ENCODE results near the gene SLC12A2.
A peak's percentile ranks its signal among the peaks of the same experiment; 100 is the strongest.

The SLC12A2 gene

DNA sequence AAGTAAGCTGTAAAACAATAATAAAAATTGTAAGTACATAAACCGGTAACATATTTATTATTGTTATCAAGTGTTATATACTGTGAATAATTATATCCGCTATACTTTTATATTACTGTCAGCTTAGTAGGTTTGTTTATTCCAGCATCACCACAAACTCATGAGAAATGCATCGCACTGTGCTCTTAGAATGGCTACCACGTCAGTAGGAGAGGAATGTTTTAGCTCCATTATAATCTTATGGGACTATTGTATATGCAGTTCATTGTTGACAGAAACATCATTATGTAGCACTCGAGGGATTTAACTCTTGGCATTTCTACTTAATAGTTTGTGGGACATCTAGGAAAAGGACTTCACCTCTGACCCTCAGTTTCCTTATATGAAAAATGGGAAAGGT is 16.4 kb downstream of the SLC12A2 start:
- Histone ChIP-seq H2BK15ac (replicated peaks; ENCODE audit: low read depth) (no peak overlapping the region), H3K56ac (ENCODE audit: low read length) (no peak overlapping the region), H3K4me2 (ENCODE audit: low read length) (no peak overlapping the region), H2BK5ac (ENCODE audit: low read length) (no peak overlapping the region), H3K36me3 (ENCODE audit: control insufficient read depth, insufficient read depth, low read length) (no peaks in the 10 kb centered on the region), H3K9ac (ENCODE audit: low read length) (no peak overlapping the region), H3K4me1 (ENCODE audit: control insufficient read depth, low read depth, low read length) (no peaks in the 10 kb centered on the region), H3K79me2 (ENCODE audit: control insufficient read depth, insufficient read depth, low read length) (no peaks in the 10 kb centered on the region), H4K8ac (ENCODE audit: low read depth, low read length) (no peak overlapping the region), H3K27me3 (ENCODE audit: insufficient read depth, low read length, poor library complexity) (no peaks in the 10 kb centered on the region), H2AK5ac (ENCODE audit: low read length) (no peak overlapping the region), H3K27ac (ENCODE audit: low read depth, low read length) (no peak overlapping the region), H3K23ac (ENCODE audit: low read length) (no peak overlapping the region), H2BK120ac (ENCODE audit: low read depth, low read length) (no peak overlapping the region), H3K4me3 (ENCODE audit: low read length) (no peak overlapping the region), H3K18ac (ENCODE audit: low read length) (no peak overlapping the region), H3K79me1 (ENCODE audit: low read length) (no peaks in the 10 kb centered on the region), H4K5ac (ENCODE audit: low read length) (no peak overlapping the region), H3K4ac (ENCODE audit: low read depth, low read length) (no peak overlapping the region)
- WGBS (ENCODE audit: extremely low coverage, insufficient coverage, low lambda C conversion rate) = no CpG with 5 or more reads among the region's 5 CpGs
- DNase-seq = no peak

DNA sequence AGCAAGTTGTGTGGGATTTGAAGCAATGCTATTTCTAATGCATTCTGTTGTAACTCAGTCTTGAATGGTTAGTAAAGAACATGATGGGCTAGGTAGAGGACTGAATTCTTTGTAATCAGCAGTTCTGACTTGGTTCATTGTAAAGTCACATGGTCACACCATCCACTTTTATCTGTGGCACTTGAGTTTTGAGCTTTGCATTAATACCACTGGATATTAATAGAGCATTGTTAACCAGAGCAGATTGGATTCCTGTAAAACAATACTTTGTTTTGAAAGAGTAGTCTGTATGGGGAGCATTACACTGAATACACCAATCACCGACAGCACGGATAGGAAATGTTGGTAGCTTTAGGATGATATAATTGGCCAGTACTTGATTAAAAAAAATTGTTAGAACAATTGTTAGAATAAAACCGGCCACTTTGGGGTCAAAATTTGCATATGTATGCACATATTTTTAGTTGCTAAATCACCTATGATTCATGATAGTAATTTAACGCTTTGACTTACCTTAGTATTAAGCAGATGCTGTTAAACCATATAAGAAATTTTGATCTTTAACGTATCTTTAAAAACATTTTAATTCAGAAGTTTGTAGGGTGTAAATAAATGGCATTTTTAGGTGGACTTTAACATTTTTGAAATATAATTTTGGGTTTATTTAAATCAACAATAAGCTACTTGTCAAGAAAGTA is 17.4 kb downstream of the SLC12A2 start:
- Histone ChIP-seq H3K4ac (ENCODE audit: low read depth, low read length) (no peak overlapping the region), H2BK5ac (ENCODE audit: low read length) (no peak overlapping the region), H3K18ac (ENCODE audit: low read length) (no peak overlapping the region), H3K79me1 (ENCODE audit: low read length) (no peaks in the 10 kb centered on the region), H4K8ac (ENCODE audit: low read depth, low read length) (no peak overlapping the region), H3K4me2 (ENCODE audit: low read length) (no peak overlapping the region), H3K79me2 (ENCODE audit: control insufficient read depth, insufficient read depth, low read length) (no peaks in the 10 kb centered on the region), H2AK5ac (ENCODE audit: low read length) (no peak overlapping the region), H3K27ac (ENCODE audit: low read depth, low read length) (no peak overlapping the region), H3K27me3 (ENCODE audit: insufficient read depth, low read length, poor library complexity) (no peaks in the 10 kb centered on the region), H4K5ac (ENCODE audit: low read length) (no peak overlapping the region), H3K56ac (ENCODE audit: low read length) (no peak overlapping the region), H2BK120ac (ENCODE audit: low read depth, low read length) (no peak overlapping the region), H3K4me3 (ENCODE audit: low read length) (no peak overlapping the region), H3K4me1 (ENCODE audit: control insufficient read depth, low read depth, low read length) (no peaks in the 10 kb centered on the region), H3K36me3 (ENCODE audit: control insufficient read depth, insufficient read depth, low read length) (no peaks in the 10 kb centered on the region), H3K23ac (ENCODE audit: low read length) (no peak overlapping the region), H2BK15ac (replicated peaks; ENCODE audit: low read depth) (no peak overlapping the region), H3K9ac (ENCODE audit: low read length) (no peak overlapping the region)
- DNase-seq = no peak
- WGBS (ENCODE audit: extremely low coverage, insufficient coverage, low lambda C conversion rate) = no CpG with 5 or more reads among the region's 5 CpGs

DNA sequence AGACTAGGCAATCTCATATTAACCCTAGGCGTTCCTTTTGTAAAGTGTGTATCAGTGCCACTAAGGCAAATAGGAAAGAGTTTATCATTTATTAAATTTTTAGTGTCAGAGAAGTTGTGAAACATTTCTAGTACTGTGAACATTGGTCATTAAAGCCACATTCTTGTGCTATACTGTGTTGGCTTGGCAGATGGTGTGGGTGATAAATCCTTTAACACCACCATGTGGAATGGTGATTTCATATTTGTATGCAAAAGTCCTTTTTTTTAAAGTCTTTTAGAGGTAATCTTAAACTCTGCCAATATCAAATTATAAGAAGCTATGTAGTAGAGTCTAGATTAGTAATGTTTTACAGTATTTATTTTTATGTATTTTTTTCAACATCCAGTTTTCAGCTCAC is 18.1 kb downstream of the SLC12A2 start:
- peak; percentile 29 for DNase-seq
- Histone ChIP-seq H3K4me2 (ENCODE audit: low read length) (no peak overlapping the region), H2BK15ac (replicated peaks; ENCODE audit: low read depth) (no peak overlapping the region), H2AK5ac (ENCODE audit: low read length) (no peak overlapping the region), H3K4ac (ENCODE audit: low read depth, low read length) (no peak overlapping the region), H3K79me2 (ENCODE audit: control insufficient read depth, insufficient read depth, low read length) (no peaks in the 10 kb centered on the region), H3K4me1 (ENCODE audit: control insufficient read depth, low read depth, low read length) (no peaks in the 10 kb centered on the region), H3K23ac (ENCODE audit: low read length) (no peak overlapping the region), H2BK5ac (ENCODE audit: low read length) (no peak overlapping the region), H3K36me3 (ENCODE audit: control insufficient read depth, insufficient read depth, low read length) (no peaks in the 10 kb centered on the region), H3K56ac (ENCODE audit: low read length) (no peak overlapping the region), H3K9ac (ENCODE audit: low read length) (no peak overlapping the region), H4K8ac (ENCODE audit: low read depth, low read length) (no peak overlapping the region), H3K4me3 (ENCODE audit: low read length) (no peak overlapping the region), H3K79me1 (ENCODE audit: low read length) (no peaks in the 10 kb centered on the region), H3K27me3 (ENCODE audit: insufficient read depth, low read length, poor library complexity) (no peaks in the 10 kb centered on the region), H3K18ac (ENCODE audit: low read length) (no peak overlapping the region), H3K27ac (ENCODE audit: low read depth, low read length) (no peak overlapping the region), H2BK120ac (ENCODE audit: low read depth, low read length) (no peak overlapping the region), H4K5ac (ENCODE audit: low read length) (no peak overlapping the region)
- WGBS (ENCODE audit: extremely low coverage, insufficient coverage, low lambda C conversion rate) = no CpG with 5 or more reads among the region's 1 CpG

- no peaks in the 10 kb centered on the region for H3K79me2 ChIP-seq (ENCODE audit: control insufficient read depth, insufficient read depth, low read length)
- H3K9ac ChIP-seq (ENCODE audit: low read length) = no peak overlapping the region
- H2BK15ac ChIP-seq (replicated peaks; ENCODE audit: low read depth) = no peak overlapping the region
- H3K23ac ChIP-seq (ENCODE audit: low read length) = no peak overlapping the region
- no peak overlapping the region for H3K4ac ChIP-seq (ENCODE audit: low read depth, low read length)
- no peak overlapping the region for H2BK5ac ChIP-seq (ENCODE audit: low read length)
- H3K56ac ChIP-seq (ENCODE audit: low read length) = no peak overlapping the region
- no peak overlapping the region for H3K27ac ChIP-seq (ENCODE audit: low read depth, low read length)
- H3K4me3 ChIP-seq (ENCODE audit: low read length) = no peak overlapping the region
- no peak for DNase-seq
- H3K4me2 ChIP-seq (ENCODE audit: low read length) = no peak overlapping the region
- no CpG with 5 or more reads among the region's 7 CpGs for WGBS (ENCODE audit: extremely low coverage, insufficient coverage, low lambda C conversion rate)
- no peak overlapping the region for H3K18ac ChIP-seq (ENCODE audit: low read length)
- no peaks in the 10 kb centered on the region for H3K4me1 ChIP-seq (ENCODE audit: control insufficient read depth, low read depth, low read length)
- H4K8ac ChIP-seq (ENCODE audit: low read depth, low read length) = no peak overlapping the region
- no peak overlapping the region for H2BK120ac ChIP-seq (ENCODE audit: low read depth, low read length)
- no peaks in the 10 kb centered on the region for H3K36me3 ChIP-seq (ENCODE audit: control insufficient read depth, insufficient read depth, low read length)
- H3K27me3 ChIP-seq (ENCODE audit: insufficient read depth, low read length, poor library complexity) = no peaks in the 10 kb centered on the region
- no peak overlapping the region for H4K5ac ChIP-seq (ENCODE audit: low read length)
- H2AK5ac ChIP-seq (ENCODE audit: low read length) = no peak overlapping the region
- no peaks in the 10 kb centered on the region for H3K79me1 ChIP-seq (ENCODE audit: low read length)
Observed at GRCh38 chr5:128105203-128105602, 21.6 kb downstream of the SLC12A2 start.

GRCh38 chr5:128109138-128109537 is 25.6 kb downstream of the SLC12A2 start:
- no peak for DNase-seq
- Histone ChIP-seq H2BK5ac (ENCODE audit: low read length) (no peak overlapping the region), H4K5ac (ENCODE audit: low read length) (no peak overlapping the region), H3K79me2 (ENCODE audit: control insufficient read depth, insufficient read depth, low read length) (no peaks in the 10 kb centered on the region), H3K18ac (ENCODE audit: low read length) (no peak overlapping the region), H3K4ac (ENCODE audit: low read depth, low read length) (no peak overlapping the region), H3K27me3 (ENCODE audit: insufficient read depth, low read length, poor library complexity) (no peaks in the 10 kb centered on the region), H3K9ac (ENCODE audit: low read length) (no peak overlapping the region), H2BK120ac (ENCODE audit: low read depth, low read length) (no peak overlapping the region), H3K36me3 (ENCODE audit: control insufficient read depth, insufficient read depth, low read length) (no peaks in the 10 kb centered on the region), H3K27ac (ENCODE audit: low read depth, low read length) (no peak overlapping the region), H2BK15ac (replicated peaks; ENCODE audit: low read depth) (no peak overlapping the region), H4K8ac (ENCODE audit: low read depth, low read length) (no peak overlapping the region), H3K56ac (ENCODE audit: low read length) (no peak overlapping the region), H2AK5ac (ENCODE audit: low read length) (no peak overlapping the region), H3K4me1 (ENCODE audit: control insufficient read depth, low read depth, low read length) (no peaks in the 10 kb centered on the region), H3K23ac (ENCODE audit: low read length) (no peak overlapping the region), H3K4me2 (ENCODE audit: low read length) (no peak overlapping the region), H3K4me3 (ENCODE audit: low read length) (no peak overlapping the region), H3K79me1 (ENCODE audit: low read length) (no peaks in the 10 kb centered on the region)
- no CpG with 5 or more reads among the region's 14 CpGs for WGBS (ENCODE audit: extremely low coverage, insufficient coverage, low lambda C conversion rate)

GRCh38 chr5:128109766-128110165 is 26.2 kb downstream of the SLC12A2 start:
- no peak overlapping the region for H3K4me3 ChIP-seq (ENCODE audit: low read length)
- no peak overlapping the region for H3K4ac ChIP-seq (ENCODE audit: low read depth, low read length)
- WGBS (ENCODE audit: extremely low coverage, insufficient coverage, low lambda C conversion rate) = no CpG with 5 or more reads among the region's 1 CpG

More at GRCh38 chr5:128109766-128110165, 26.2 kb downstream of the SLC12A2 start:
- H3K4me2 ChIP-seq (ENCODE audit: low read length) = no peak overlapping the region
- no peak overlapping the region for H2AK5ac ChIP-seq (ENCODE audit: low read length)
- H3K56ac ChIP-seq (ENCODE audit: low read length) = no peak overlapping the region
- no peak overlapping the region for H2BK5ac ChIP-seq (ENCODE audit: low read length)
- no peak overlapping the region for H4K5ac ChIP-seq (ENCODE audit: low read length)
- no peaks in the 10 kb centered on the region for H3K4me1 ChIP-seq (ENCODE audit: control insufficient read depth, low read depth, low read length)
- H3K9ac ChIP-seq (ENCODE audit: low read length) = no peak overlapping the region
- no peaks in the 10 kb centered on the region for H3K27me3 ChIP-seq (ENCODE audit: insufficient read depth, low read length, poor library complexity)
- no peaks in the 10 kb centered on the region for H3K79me1 ChIP-seq (ENCODE audit: low read length)
- H3K79me2 ChIP-seq (ENCODE audit: control insufficient read depth, insufficient read depth, low read length) = no peaks in the 10 kb centered on the region
- H3K27ac ChIP-seq (ENCODE audit: low read depth, low read length) = no peak overlapping the region
- H3K36me3 ChIP-seq (ENCODE audit: control insufficient read depth, insufficient read depth, low read length) = no peaks in the 10 kb centered on the region
- H3K23ac ChIP-seq (ENCODE audit: low read length) = no peak overlapping the region
- H2BK120ac ChIP-seq (ENCODE audit: low read depth, low read length) = no peak overlapping the region
- H2BK15ac ChIP-seq (replicated peaks; ENCODE audit: low read depth) = no peak overlapping the region
- H3K18ac ChIP-seq (ENCODE audit: low read length) = no peak overlapping the region
- no peak overlapping the region for H4K8ac ChIP-seq (ENCODE audit: low read depth, low read length)
- DNase-seq = no peak
